GM10248 (cell line): Measurements from ENCODE around the gene ALPP.
"Not testable (repeated sequence)": the region's sequence is repeated elsewhere in the genome, so short reads cannot be mapped to it uniquely, and the experiment has no call there.

Experiments
- CTCF ChIA-PET: fragments of 300-600 bp; sonication (Branson Sonifier 250); formaldehyde crosslinking; extraction: SDS; loops from one replicate; lab custom pipeline; 2021; ENCODE audit warnings: antibody characterized with exemption; lab: Yijun Ruan, JAX
- POLR2A ChIA-PET: fragments of 350-650 bp; sonication (Branson Sonifier 250); formaldehyde crosslinking; extraction: SDS; loops from one replicate; lab custom pipeline; 2020; ENCODE audit warnings: antibody characterized with exemption; lab: Yijun Ruan, JAX
- DNase-seq: peaks from one replicate; pipeline ENCODE4 v3.0.0; 2012; ENCODE audit errors: extremely low spot score
- TF ChIP-seq, protein P1 (sequence below): IDR thresholded peaks from 2 replicates; pipeline ENCODE4 v1.5.1; 2012; ENCODE audit warnings: mild to moderate bottlenecking, low read depth; ENCODE audit errors: extremely low read depth, missing control alignments, control extremely low read depth

The ALPP gene

GRCh38 chr2:232367016-232367415 is 11.5 kb upstream of the ALPP start:
- no peak for DNase-seq
- POLR2A ChIA-PET, result no interaction called here
- CTCF ChIA-PET, result interaction anchor here (1.0 kb wide), 1 partner anchor 442 kb away, joined by 4 read pairs; no protein-coding TSS in a partner anchor

GRCh38 chr2:232367591-232368233 is 10.8 kb upstream of the ALPP start:
- TF ChIP-seq, protein P1, sequence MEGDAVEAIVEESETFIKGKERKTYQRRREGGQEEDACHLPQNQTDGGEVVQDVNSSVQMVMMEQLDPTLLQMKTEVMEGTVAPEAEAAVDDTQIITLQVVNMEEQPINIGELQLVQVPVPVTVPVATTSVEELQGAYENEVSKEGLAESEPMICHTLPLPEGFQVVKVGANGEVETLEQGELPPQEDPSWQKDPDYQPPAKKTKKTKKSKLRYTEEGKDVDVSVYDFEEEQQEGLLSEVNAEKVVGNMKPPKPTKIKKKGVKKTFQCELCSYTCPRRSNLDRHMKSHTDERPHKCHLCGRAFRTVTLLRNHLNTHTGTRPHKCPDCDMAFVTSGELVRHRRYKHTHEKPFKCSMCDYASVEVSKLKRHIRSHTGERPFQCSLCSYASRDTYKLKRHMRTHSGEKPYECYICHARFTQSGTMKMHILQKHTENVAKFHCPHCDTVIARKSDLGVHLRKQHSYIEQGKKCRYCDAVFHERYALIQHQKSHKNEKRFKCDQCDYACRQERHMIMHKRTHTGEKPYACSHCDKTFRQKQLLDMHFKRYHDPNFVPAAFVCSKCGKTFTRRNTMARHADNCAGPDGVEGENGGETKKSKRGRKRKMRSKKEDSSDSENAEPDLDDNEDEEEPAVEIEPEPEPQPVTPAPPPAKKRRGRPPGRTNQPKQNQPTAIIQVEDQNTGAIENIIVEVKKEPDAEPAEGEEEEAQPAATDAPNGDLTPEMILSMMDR, result no peak
- POLR2A ChIA-PET, result no interaction called here
- DNase-seq, result no peak
- CTCF ChIA-PET, result interaction anchor here (1.0 kb wide), 2 partner anchors 32 to 443 kb away, joined by 4 read pairs; no protein-coding TSS in a partner anchor

More at GRCh38 chr2:232367016-232367415, 11.5 kb upstream of the ALPP start:
- TF ChIP-seq, protein P1, result no peak

DNA sequence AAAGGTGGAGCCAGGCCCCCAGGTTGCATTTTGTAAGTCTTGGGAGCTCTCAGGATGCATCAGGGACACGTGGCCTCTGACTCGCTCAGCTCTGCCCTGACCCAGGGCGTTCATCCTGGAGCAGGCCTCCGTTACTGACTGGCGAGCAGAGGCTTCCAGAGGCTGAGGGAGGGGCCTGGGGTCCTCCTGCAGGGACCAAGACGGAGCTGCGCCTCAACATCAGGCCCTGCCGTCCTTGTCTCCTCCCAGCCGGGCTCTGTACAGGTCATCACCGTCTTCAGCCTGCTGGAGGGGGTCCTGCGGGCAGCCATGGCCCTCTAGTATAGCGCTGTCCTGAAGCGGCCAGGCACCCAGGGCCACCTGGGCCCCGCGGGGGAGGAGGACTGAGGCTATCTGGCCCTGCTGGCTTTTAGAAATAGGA is 10.2 kb upstream of the ALPP start:
- ChIA-PET CTCF (interaction anchor here (1.0 kb wide), 1 partner anchor 32 kb away, joined by 4 read pairs; no protein-coding TSS in a partner anchor), POLR2A (no interaction called here)
- TF ChIP-seq, protein P1, result no peak
- no peak for DNase-seq

DNA sequence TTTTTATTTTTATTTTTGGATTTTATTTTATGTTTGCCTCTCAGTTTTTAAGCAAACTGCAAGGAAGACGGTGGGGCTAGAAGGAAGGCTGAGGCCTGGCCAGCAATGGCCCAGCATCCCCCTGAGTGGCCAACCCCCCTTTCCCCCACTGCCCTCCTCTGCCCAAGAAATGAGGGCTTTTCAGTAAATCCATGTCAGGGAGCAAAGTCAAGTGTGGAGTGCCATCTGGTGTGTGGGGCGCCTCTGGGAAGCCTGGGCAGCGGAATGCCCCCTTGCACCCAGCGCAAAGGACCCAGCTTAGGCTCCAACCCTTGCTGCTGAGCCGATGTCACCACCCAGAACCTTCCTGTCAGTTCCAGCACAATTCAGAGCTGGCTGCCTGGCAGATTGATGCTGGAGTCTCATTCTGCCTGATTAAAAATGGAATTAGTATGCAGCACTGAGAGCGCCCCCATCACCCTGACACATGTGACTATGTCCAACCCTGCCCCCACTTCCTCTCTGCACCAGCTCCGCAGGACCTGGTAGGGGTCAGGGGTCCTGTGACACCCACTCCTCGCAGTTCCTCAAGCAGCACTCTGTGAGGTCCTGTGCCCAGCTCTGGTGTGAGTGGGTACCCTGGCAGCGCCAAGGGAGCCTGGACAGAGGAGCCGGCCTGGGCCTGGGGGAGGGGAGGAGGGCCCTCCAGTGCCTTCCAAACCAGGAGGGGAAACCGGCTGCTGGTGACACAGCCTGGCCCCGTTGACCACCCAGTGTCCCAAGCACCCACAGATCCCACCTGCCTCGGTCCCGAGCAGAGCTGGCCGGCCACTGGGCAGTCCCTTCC is 9.2 kb upstream of the ALPP start:
- TF ChIP-seq, protein P1, result no peak
- ChIA-PET POLR2A (no interaction called here), CTCF (interaction anchor here (1.2 kb wide), 2 partner anchors 14 to 71 kb away, joined by 3 read pairs; no protein-coding TSS in a partner anchor)
- DNase-seq, result no peak

- DNase-seq, POLR2A ChIA-PET: not testable (repeated sequence)
- CTCF ChIA-PET, result interaction anchor here (1.2 kb wide), 2 partner anchors 14 to 70 kb away, joined by 3 read pairs; no protein-coding TSS in a partner anchor
These were observed 8.5 kb upstream of the ALPP start for GRCh38 chr2:232370007-232370406.

DNA sequence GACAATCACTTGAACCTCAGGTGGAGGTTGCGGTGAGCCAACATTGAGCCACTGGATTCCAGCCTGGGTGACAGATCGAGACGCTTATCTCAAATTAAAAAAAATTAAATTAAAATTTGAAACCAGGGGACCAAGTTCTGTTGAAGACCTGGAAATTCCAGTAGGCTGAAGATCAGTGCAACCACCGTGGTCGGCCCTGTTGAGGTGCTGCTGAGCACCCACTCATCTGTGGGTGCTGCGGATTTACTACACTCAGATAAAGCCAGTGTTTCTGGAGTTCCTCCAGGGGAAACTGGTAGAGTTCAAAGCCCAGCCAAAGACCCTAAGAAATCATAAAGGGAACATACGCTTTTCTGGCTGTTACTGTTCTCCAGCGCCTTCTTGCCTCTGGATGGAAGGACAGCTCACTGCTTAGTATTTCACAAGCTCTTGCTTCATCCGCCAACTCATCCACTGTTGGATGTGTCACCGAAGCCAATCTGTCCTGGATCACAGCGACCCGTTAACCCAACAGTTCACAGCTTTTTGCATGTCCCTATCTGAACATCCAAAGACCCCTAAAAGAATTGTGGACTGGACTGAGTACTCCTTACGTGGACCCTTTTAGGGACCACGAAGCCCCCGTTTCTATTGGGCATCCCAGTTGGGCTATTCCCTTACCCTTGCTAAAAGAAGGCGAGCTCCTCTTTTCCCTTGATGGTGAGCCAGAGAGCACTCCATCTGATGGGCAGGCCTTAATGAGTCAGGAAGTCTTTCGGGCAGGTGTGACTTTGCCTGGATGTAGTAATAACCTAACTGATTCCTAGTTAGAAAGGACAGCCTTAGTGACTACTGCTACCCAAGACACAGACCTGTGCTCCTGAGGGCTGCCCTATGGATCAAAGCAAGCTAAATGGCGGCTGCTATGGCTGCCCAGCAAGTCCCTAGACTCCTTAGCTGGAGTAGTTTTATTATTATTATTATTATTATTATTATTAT is 6.0 kb upstream of the ALPP start:
- TF ChIP-seq, protein P1, result no peak
- CTCF ChIA-PET, result interaction anchor here (1.0 kb wide), 1 partner anchor 74 kb away, joined by 3 read pairs; no protein-coding TSS in a partner anchor
- DNase-seq, result no peak
- POLR2A ChIA-PET, result no interaction called here
